ENCODE measurements around the gene NECAB3.

Gene NECAB3

DNA sequence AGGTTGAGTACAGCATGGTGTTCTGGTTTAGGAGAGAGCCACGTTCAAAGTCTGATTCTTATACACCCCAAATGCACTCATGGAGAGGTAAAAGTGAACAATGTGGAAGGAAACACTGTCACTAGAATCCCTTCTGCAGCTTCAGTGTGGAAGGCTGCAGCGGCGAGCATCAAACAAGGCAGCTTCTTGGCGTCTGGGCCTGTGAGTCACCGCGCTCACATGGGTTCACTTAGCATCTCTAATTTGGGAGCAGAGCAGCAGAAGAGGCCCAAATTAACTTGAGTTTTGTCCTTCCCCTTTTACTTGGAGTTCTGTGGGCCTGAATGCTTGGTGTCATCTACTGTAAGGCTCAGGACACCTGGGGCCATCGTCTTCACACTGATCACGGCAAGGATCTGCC lies 22.9 kb upstream of the NECAB3 start:
- Histone ChIP-seq H3K9me3 (replicated peaks; ENCODE audit: insufficient read depth, low read length) (no peaks in the 10 kb centered on the region), H2AFZ (ENCODE audit: low read length) (no peak overlapping the region), H3K9me2 (replicated peaks; ENCODE audit: insufficient read depth, low read length) (no peaks in the 10 kb centered on the region), H3K4me2 (ENCODE audit: low read depth, low read length) (no peak overlapping the region), H3K36me3 (replicated peaks; ENCODE audit: insufficient read depth, low read length) (no peaks in the 10 kb centered on the region), H3F3A (ENCODE audit: insufficient read depth, low read length) (no peaks in the 10 kb centered on the region), H4K20me1 (ENCODE audit: insufficient read depth, low read length) (no peaks in the 10 kb centered on the region), H3K27me3 (replicated peaks; ENCODE audit: insufficient read depth, low read length) (no peaks in the 10 kb centered on the region), H3K4me3 (ENCODE audit: low read length) (no peak overlapping the region), H3K9ac (ENCODE audit: low read length) (no peak overlapping the region), H3K79me2 (ENCODE audit: low read length) (no peaks in the 10 kb centered on the region), H3K4me1 (ENCODE audit: low read length) (no peaks in the 10 kb centered on the region), H3K27ac (ENCODE audit: low read length) (no peak overlapping the region)
- DNase-seq: no peak
- no peak for TF ChIP-seq EZH2phosphoT487 (IDR thresholded peaks at IDR 0.05; ENCODE audit: low read length)
- no peak for TF ChIP-seq EZH2 (optimal IDR thresholded peaks at IDR 0.05; ENCODE audit: low read depth, low read length)
- TF ChIP-seq CTCF (IDR thresholded peaks at IDR 0.05; ENCODE audit: low read length): no peak

DNA sequence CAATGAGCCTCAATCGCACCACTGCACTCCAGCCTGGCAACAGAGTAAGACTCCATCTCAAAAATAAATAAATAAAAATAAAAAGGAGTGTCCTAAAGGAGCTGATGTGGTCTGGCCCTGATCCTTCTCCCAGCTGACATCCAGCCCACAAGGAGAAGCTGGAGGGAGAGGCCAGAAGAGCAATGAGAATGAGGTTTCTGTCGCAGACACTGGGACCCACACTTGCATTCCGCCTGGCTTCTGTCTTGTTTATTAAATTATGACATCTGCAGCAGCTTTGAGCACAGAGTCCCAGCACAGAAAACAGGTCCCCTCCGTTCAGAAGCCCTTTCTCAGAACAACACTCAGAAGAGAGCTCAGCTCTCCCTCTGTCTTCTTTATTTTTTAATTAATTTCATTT lies 22.2 kb upstream of the NECAB3 start:
- Histone ChIP-seq H3K9me2 (replicated peaks; ENCODE audit: insufficient read depth, low read length) (no peaks in the 10 kb centered on the region), H3F3A (ENCODE audit: insufficient read depth, low read length) (no peaks in the 10 kb centered on the region), H4K20me1 (ENCODE audit: insufficient read depth, low read length) (no peaks in the 10 kb centered on the region), H3K36me3 (replicated peaks; ENCODE audit: insufficient read depth, low read length) (no peaks in the 10 kb centered on the region), H3K9me3 (replicated peaks; ENCODE audit: insufficient read depth, low read length) (no peaks in the 10 kb centered on the region), H3K4me1 (ENCODE audit: low read length) (no peaks in the 10 kb centered on the region), H3K4me2 (ENCODE audit: low read depth, low read length) (no peak overlapping the region), H3K4me3 (ENCODE audit: low read length) (no peak overlapping the region), H3K27me3 (replicated peaks; ENCODE audit: insufficient read depth, low read length) (no peaks in the 10 kb centered on the region), H3K27ac (ENCODE audit: low read length) (no peak overlapping the region), H3K79me2 (ENCODE audit: low read length) (no peaks in the 10 kb centered on the region), H2AFZ (ENCODE audit: low read length) (no peak overlapping the region), H3K9ac (ENCODE audit: low read length) (no peak overlapping the region)
- TF ChIP-seq CTCF (IDR thresholded peaks at IDR 0.05; ENCODE audit: low read length): no peak
- TF ChIP-seq EZH2 (optimal IDR thresholded peaks at IDR 0.05; ENCODE audit: low read depth, low read length): no peak
- TF ChIP-seq EZH2phosphoT487 (IDR thresholded peaks at IDR 0.05; ENCODE audit: low read length): no peak
- no peak for DNase-seq

GRCh38 chr20:33694639-33695012 lies 20.4 kb upstream of the NECAB3 start:
- Histone ChIP-seq H2AFZ (ENCODE audit: low read length) (no peak overlapping the region), H3K4me2 (ENCODE audit: low read depth, low read length) (no peak overlapping the region), H3K27ac (ENCODE audit: low read length) (no peak overlapping the region), H3K36me3 (replicated peaks; ENCODE audit: insufficient read depth, low read length) (no peaks in the 10 kb centered on the region), H3K4me3 (ENCODE audit: low read length) (no peak overlapping the region), H3K9me2 (replicated peaks; ENCODE audit: insufficient read depth, low read length) (no peaks in the 10 kb centered on the region), H3K9ac (ENCODE audit: low read length) (no peak overlapping the region), H3K27me3 (replicated peaks; ENCODE audit: insufficient read depth, low read length) (no peaks in the 10 kb centered on the region), H3K9me3 (replicated peaks; ENCODE audit: insufficient read depth, low read length) (no peaks in the 10 kb centered on the region), H3K79me2 (ENCODE audit: low read length) (no peaks in the 10 kb centered on the region), H4K20me1 (ENCODE audit: insufficient read depth, low read length) (no peaks in the 10 kb centered on the region), H3F3A (ENCODE audit: insufficient read depth, low read length) (no peaks in the 10 kb centered on the region), H3K4me1 (ENCODE audit: low read length) (no peaks in the 10 kb centered on the region)
- no peak for TF ChIP-seq CTCF (IDR thresholded peaks at IDR 0.05; ENCODE audit: low read length)
- TF ChIP-seq EZH2phosphoT487 (IDR thresholded peaks at IDR 0.05; ENCODE audit: low read length): no peak
- no peak for TF ChIP-seq EZH2 (optimal IDR thresholded peaks at IDR 0.05; ENCODE audit: low read depth, low read length)
- no peak for DNase-seq

Data from MM.1S (cell line).